HG02970 (cell line): Measurements from ENCODE around the gene KRTAP29-1.

Experiments
- ATAC-seq: cut with Tn5 transposase; IDR thresholded peaks from one replicate; pipeline ENCODE4 v1.9.1; 2021; ENCODE audit warnings: mild to moderate bottlenecking, moderate library complexity, moderate number of reproducible peaks; ENCODE audit not compliant: unreplicated experiment, low FRiP score

KRTAP29-1 gene

DNA sequence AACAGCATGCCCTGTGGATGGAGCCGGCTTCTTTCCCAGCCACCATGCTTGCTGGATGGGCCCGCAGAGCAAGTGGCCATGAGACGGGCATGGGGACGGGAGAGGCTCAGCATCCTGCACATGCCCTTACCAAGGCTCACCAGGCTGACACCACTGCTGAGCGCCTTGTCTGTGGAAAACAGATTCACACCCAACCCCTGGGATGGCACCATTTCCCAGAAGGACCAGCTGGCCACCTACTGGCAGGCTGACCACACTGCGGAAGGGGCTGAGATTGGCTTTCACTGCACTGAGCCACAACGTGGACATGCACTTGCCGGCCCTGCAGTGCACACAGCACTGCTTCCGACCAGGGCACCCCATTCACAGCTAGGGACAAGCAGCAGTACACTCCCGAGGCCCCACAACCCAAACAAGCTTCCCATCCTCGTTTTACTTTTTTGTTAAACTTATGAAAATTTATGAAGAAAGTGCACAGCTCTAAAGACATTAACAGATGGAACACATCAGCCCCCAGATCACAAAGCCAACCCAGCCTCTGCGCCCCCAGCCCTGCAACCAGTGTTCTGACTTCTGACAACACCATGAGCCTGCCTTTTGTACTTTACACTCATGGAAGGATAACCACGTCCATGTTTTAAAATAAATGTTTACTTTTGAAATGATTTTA is 26.8 kb upstream of the KRTAP29-1 start:
- ATAC-seq, result no peak

DNA sequence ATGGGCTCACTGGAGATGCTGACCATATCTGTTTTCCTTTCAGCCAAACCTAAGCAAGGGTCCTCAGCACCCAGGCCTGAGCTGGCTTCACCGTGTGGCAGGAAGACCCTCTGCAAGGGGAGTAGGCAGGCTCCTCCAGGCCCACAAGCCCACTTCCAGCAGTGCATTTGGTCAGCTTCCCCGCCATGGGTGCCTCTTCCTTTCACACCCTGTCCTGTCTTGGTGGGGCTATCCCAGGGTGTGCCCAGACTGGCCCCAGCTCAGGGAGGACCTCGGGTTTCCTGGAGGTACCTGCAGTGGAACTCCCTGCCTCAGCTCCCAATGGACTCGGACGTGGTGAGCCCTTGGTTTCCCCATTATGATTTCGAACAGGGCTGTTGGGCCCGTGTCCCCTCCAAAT is 25.6 kb upstream of the KRTAP29-1 start:
- no peak for ATAC-seq

DNA sequence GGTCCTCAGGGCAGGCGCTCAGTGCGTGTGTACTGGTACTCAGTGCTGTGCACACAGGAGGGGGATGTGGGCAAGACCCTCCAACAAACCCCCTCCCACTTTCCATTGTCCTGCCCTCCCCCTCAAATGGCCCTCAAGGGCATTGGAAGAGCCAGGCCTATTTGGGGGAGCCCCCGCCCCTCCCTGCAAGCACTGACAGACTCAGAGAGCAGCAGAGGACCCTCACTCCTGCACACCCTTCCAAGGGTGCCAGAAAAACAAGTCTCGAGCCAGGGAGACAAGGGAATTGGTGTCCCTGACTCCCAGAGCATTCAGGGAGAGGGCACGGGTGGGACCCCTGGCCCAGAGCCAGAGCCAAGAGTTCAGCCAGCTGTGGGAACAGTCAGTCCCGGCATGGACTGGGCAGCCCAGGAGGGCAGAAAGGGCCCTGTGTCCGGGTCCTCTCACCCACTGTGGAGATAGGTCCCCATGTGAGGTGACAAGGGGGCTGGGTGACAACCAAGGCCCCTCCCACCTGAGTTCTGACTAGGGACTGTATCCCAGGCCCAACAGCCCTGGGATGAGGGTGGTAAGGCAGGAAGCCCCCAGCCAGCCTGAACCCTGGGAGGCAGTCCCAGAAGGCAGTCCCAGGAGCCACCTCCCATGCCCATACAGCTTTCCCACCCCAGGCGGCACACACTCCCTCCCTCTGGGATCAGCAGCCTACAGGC is 24.9 kb upstream of the KRTAP29-1 start:
- ATAC-seq, result no peak

DNA sequence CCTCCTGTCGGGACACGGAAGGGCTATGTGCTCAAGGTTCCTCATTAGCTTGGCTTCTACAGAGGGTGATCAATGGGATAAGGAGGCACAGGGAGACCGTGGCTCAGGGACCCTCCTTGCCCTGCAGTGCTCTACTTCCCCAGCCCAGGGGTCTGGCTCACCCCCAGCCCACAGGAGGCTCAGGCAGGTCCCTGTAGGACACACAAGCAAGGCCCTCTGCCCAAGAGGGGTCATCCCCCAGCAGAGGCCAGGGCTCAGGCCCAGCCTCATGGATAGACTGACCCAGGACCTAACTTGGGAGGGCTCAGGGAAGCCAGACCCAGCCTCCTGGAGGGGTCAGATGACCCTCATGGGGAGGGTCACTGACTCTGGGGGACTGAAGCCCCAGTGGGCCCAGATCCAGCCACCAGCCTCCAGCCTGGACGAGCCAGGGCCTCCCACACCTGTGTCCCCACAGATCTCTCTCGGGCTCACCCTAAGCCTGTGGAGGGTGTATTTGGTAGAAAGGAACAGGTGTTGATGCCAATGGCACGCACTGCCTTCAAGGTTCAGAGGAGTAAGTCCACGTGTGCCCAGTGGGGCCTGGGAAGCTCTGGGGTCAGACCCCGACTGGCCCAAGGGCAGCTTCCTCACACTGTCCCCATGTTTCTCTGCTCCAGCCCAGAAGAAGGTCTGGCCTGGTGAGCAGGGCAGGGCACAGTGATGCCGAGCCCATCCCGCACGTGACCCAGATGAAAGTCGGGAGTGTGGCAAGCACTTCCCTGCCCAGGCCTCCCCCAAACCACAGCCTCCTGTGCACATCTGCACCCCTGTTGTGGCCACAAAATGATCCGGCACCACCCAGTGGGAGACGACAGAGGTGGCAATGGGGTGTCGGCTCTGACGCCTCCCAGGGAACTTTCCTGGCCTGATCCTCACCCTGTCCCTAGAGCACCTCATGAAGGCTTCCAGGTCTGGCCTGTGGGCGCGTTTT is 23.8 kb upstream of the KRTAP29-1 start:
- ATAC-seq, result no peak

DNA sequence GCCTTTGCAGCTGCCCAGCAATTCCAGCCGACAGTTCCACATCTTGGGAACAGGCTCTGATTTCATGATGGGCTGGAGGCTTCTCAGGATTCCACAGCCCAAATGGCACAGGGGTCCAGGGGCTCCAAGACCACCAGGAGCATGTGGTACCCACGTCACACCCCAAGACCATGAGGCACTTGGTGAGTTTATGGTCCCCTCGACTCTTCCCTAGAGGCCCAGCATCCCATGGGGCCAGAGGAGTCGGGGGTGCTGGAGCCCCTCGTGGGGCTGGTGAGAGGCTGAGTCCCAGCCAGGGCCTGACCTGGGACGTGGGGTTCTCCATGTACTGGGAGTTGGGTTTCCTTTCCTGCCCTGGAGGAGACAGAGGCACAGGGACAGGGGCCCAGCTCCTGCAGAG is 23.0 kb upstream of the KRTAP29-1 start:
- no peak for ATAC-seq

DNA sequence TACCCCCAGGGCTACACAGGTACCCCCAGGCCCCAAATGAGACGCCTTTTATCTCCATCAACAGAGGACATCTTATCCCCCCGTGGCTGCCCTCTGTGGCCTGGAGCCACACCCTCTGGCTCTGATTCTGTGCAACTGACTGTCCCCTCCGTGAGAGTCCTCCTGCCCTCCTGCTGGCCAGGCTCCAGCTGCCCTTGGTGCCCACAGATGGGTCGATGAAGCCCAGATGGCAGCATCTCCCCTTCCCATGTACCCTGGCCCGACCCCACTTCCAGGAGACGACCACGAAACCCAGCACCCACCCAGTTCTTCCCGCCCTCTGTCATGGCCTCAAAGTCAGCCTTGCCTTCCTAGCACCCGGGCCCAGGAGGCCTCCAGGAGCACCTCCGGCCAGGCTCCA is 22.5 kb upstream of the KRTAP29-1 start:
- no peak for ATAC-seq

DNA sequence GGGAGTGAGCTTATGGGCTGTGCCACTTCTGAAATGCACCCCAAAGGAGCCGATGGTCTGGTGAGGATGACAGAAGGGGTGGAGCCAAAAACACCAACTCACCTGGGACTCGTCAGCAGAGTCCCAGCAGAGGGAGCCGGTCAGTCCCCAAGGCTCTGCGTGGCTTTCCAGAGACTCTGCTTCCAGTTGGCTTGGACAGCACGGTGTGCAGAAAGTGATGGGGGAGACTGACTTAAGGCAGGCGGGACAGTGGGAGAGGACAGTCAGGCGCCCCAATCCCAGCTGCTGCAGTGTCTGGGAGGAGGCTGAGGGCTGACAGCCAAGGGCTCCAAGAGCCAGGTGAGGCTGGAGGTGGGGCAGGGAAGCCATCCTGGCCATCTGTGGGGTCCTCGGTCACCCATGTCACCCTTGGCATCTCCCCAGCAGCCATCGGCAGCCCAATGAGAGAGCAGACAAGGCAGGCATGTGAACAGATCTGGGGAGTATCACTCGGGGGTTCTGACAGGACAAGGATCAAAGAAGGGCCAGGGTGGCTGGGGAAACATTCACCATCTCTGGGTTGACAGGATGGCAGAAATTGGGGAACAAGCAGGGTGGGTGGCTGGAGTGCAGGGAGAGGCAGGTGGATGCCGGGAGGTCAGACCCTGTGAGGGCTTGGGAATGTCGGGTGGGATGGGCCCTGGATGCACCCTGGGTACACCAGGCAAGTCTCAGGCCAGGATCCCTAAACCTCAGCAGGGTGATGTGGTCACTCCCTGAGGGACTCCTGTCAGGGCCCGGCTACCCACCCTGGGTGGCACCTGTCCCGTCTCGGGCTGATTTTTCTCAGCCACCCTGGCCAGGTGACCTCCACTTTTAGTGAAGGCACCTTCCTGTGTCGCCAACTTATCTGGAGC is 21.8 kb upstream of the KRTAP29-1 start:
- no peak for ATAC-seq

DNA sequence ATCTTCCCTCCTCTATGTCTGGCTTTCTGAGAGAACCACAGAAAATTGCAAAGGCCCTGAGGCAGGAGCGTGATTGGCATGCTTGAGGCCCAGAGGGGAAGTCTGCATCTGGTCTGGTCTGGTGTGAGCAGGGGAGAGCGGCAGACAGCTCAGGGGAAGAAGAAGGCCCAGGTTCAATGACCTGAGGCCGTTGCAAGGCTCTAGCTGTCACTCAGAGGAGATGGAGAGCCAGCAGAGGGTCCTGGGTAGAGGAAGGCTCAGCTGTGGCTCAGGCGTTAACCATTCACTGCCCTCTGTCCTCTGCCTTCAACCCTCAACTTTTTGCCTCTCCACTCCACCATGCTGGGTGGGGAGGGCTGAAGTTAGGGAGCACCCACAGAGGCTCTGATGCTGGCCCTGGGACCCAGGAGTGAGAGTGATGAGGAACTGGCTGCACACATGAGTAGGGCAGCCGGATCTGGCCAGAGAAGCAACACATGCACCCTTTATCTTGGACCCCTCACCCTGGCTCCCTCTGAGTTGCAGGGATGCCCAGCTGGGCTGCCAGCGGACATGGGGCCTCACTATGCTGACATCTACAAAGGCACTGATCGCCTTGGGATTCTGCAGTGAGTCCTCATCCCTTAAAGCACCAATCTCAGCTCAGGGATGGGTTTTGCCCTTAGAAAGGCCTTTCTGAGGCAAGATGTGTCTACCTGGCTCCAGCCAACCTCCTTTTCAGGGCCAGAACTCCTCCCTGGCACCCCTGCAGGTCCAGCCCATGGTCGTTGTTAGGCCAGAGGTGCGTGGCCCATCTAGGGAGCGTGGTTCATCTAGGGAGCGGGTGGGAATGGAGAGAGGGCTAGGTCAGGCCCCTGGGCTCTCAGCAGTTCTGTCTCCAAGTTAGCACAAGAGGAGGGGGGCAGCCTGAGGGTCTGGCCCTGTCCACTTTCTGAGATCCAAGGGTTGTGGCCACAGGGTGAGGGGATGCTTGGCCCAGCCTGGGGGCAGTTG is 20.5 kb upstream of the KRTAP29-1 start:
- no peak for ATAC-seq

DNA sequence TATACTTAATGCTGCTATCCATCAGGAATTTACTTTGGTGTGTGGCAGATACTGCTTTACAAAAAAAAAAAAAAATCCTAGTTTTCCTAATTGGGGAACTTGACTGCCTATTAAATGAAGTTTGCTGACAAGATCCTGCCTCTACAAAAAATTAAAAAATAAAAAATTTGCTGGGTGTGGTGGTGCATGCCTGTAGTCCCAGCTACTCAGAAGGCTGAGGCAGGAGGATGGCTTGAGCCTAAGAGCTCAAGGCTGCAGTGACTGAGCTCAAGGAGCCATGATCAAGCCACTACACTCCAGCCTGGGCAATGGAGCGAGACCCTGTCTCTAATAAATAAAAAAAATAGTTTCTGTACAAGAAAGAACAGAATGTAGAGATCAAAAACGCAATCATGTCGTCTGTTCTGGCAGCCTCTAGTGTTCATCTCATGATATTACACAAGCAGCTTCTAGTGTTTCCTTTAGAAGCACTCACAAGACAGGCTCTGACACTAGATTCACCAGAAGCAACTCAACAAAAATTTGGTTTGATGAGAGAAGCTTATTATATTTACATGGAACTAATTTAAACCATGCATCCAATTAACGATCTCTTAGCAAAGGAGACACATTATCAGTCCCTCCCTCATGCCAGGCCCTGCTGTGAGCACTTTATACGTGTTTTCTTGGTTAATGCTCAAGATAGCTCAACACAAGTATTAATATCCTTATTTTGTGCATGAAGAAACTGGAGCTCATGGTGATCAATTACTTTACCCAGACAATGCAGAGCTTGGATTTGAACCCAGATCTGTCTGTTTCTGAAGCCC is 19.6 kb upstream of the KRTAP29-1 start:
- no peak for ATAC-seq

DNA sequence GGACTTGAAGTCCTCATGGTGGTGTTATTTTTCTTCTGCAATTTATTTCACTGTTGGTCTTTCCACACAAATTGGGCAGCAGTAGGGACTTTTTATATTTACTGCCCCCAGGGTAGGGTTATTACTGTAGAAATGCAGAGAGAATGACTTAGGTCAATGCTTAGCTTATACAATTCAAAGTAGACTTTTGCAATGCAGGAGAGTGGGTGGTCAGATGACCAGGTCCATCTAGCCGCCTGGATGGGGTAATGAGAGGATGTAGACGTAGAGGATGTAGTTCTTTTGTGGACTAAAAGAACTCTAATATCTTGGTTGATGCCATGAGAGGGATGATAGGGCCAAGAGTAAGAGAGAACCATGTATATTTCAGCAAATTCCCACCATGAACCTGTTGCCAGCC is 15.6 kb upstream of the KRTAP29-1 start:
- ATAC-seq, result no peak

DNA sequence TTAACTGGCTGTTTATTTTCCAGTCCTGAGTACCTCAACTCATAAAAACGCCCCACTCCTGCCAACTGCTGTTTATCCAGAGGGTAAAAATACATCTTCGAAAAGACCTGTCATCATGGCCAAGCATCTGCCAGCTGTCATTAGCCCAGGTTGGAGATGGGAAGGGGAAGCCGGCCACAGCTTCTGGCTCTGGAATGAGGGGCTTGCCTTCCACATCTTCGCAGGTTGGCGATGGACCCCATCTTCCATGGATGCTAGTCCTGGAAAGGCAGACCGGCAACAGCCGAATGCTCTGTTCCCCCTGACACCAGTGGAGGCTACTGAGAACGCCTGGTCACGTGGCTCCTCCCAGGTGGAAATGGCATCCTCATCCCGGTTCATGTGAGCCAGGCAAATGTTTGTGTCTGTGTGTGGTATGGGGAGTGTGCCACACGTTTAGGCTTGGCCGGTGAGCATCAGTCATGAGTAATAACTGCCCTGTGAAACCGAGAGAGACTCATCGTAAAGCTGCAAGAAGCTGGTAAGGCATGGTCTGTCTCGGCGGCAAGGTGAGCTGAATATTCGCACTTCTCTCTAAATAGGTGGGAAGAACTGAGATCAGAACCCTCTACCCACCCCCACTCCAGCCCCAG is 13.3 kb upstream of the KRTAP29-1 start:
- no peak for ATAC-seq

DNA sequence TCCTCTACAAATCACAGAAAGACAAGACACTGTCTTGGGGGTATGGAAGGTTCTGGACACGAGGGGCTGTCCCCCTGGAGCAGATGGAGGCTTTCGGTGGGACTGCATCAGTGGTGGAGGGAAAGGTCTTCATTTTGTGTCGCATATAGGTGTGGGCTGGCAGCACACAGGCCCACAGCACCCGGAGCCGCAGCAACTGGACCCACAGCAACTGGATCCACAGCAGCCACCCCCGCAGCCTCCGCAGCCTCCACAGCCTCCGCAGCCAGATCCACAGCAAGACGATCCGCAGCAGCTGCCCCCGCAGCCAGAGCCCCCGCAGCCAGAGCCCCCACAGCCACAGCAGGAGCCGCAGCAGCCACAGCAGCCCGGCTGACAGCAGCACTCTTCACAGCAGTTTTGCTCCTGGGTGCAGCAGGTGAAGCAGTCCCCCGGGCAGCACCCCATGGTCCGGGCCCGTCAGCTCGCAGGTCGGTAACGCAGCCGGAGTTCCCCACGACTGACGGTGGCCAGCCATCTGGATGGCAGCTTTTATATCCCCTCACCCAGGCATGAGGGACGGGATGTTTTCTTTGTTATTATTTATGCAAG is 12.6 kb upstream of the KRTAP29-1 start, which contains the start of gene KRTAP17-1:
Gene KRTAP17-1 (minus strand): TSS at position 507 of the 591 bp plus-strand sequence. CDS start 60 bp downstream, at position 447.
- no peak for ATAC-seq

DNA sequence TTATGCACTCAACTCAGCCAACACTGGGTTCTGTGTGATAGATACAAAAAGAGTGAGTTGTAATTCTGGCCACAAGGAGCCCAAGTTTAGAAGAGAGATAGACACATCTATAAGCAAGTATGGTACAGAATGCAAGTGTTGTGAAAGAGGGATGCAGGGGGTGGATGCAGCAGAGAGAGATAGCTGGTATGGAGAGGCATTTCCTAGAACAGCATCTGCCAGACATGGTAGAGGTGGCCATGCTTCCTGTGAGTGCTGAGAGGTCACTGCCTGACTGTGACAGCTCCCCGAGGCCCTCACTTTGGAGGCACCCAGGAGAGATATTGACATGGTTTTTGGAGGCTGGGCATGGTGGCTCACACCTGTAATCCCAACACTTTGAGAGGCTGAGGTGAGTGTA is 8.5 kb upstream of the KRTAP29-1 start:
- no peak for ATAC-seq

DNA sequence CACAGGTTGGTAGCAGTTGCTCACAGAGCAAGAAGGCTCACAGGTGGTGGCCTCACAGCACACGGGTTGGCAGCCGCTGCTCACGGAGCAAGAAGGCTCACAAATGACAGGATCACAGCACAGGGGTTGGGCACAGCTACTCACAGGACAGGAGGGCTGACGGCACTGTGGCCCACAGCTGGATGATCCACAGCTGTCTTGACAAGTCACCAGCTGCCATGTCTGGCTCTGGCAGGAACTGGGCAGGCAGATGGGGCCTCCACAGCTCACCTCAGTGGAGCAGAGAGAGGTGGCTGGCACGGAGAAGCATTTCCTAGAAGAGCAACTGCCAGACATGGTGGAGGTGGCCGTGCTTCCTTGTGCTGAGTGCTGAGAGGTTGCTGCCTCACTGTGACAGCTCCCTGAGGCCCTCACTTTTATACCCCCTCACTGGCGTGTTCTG is 6.3 kb upstream of the KRTAP29-1 start, which contains the start of gene KRTAP16-1:
Gene KRTAP16-1 (minus strand): TSS at position 392 of the 442 bp plus-strand sequence. CDS start 56 bp downstream, at position 336.
- ATAC-seq, result no peak

DNA sequence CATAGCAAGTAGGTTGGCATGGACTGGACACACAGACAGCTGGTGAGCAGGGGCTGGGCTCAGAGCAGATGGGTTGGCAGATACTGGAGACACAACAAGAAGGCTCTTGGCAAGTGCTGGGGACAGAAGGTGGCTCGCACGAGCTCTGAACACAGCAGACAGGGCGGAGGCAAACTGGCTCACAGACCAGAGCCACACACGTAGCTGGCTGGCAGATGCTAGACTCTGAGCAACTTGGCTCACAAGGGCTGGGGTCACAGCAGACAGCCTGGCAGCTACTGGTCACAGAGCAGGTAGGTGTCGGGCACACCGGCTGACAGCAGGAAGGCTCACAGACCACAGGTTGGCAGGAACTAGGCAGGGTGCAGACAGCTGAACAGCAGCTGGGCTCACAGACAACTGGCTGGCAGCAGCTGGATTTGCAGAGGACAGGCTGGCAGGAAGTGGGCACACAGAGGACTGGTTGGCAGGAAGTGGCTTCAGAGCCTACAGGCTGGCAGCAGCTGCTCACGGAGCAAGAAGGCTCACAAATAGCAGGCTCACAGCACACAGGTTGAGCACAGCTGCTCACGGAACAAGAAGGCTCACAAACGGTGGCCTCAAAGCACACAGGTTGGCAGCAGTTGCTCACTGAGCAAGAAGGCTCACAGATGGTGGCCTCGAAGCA is 5.7 kb upstream of the KRTAP29-1 start:
- no peak for ATAC-seq

DNA sequence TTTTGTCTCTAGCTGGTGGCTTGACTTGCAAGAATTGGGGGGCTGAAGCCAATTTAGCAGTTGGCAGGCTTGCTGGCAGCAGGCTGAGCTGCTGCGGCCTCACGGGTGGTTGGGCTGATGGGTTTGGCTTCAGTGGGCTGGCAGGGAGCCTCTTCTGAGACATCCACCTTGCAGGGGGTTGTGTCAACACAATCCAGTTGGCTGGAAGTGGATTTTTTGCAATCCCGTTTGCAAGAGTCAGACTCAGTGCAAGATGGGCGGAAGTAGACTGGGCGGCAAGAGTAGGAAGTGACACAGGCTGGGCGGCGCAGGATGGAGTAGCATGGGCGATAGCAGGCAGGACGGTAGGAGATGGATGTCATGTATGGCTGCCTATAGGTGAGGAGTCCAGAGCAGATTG is 5.0 kb upstream of the KRTAP29-1 start:
- ATAC-seq, result no peak
